ELR (cell line): Measurements from ENCODE around the gene WDR75.
"Not testable (repeated sequence)": the region's sequence is repeated elsewhere in the genome, so short reads cannot be mapped to it uniquely, and the experiment has no call there.

ENCODE experiments used
- DNase-seq: peaks from one replicate; pipeline ENCODE4 v3.0.0-alpha.2; 2015; ENCODE audit warnings: low read depth

The WDR75 gene

GRCh38 chr2:189441709-189442074 lies 418 bp downstream of the WDR75 start:
- no peak for DNase-seq

- DNase-seq: no peak
Observed at GRCh38 chr2:189442468-189442867, 1.2 kb downstream of the WDR75 start.

GRCh38 chr2:189444322-189444721 lies 3.0 kb downstream of the WDR75 start:
- DNase-seq: peak; percentile 22

GRCh38 chr2:189446780-189447179 lies 5.5 kb downstream of the WDR75 start:
- DNase-seq: no peak

- no peak for DNase-seq
Observed at GRCh38 chr2:189454009-189454408, 12.7 kb downstream of the WDR75 start.

- DNase-seq: no peak
Observed at GRCh38 chr2:189465076-189465475, 23.8 kb downstream of the WDR75 start.

- no peak for DNase-seq
Observed at GRCh38 chr2:189465478-189465877, 24.2 kb downstream of the WDR75 start.

- no peak for DNase-seq
Observed at GRCh38 chr2:189466046-189466445, 24.8 kb downstream of the WDR75 start.

GRCh38 chr2:189466656-189467055 lies 25.4 kb downstream of the WDR75 start:
- DNase-seq: peak; percentile 56

GRCh38 chr2:189467160-189467559 lies 25.9 kb downstream of the WDR75 start:
- no peak for DNase-seq

GRCh38 chr2:189467593-189467992 lies 26.3 kb downstream of the WDR75 start:
- no peak for DNase-seq

- no peak for DNase-seq
Observed at GRCh38 chr2:189474526-189474925, 33.3 kb downstream of the WDR75 start.

GRCh38 chr2:189477756-189478155 lies 36.5 kb downstream of the WDR75 start:
- DNase-seq: no peak

- DNase-seq: not testable (repeated sequence)
Observed at GRCh38 chr2:189478289-189478688, 37.0 kb downstream of the WDR75 start.

GRCh38 chr2:189481071-189481470 lies 39.8 kb downstream of the WDR75 start:
- no peak for DNase-seq

- DNase-seq: no peak
Observed at GRCh38 chr2:189483571-189483970, 42.3 kb downstream of the WDR75 start.

- no peak for DNase-seq
Observed at GRCh38 chr2:189483980-189484740, 42.9 kb downstream of the WDR75 start.

GRCh38 chr2:189485146-189485545 lies 43.9 kb downstream of the WDR75 start:
- DNase-seq: no peak

GRCh38 chr2:189486237-189486770 lies 45.0 kb downstream of the WDR75 start:
- no peak for DNase-seq

GRCh38 chr2:189487283-189488007 lies 46.2 kb downstream of the WDR75 start:
- no peak for DNase-seq

- no peak for DNase-seq
Observed at GRCh38 chr2:189488008-189488310, 46.7 kb downstream of the WDR75 start.

- peak; percentile 68 for DNase-seq
Observed at GRCh38 chr2:189492451-189492850, 51.2 kb downstream of the WDR75 start.

GRCh38 chr2:189498205-189498604 lies 56.9 kb downstream of the WDR75 start:
- no peak for DNase-seq

GRCh38 chr2:189499137-189499536 lies 57.9 kb downstream of the WDR75 start:
- DNase-seq: no peak
